Measurements from ENCODE around the gene SYNE1.

SYNE1 gene

DNA sequence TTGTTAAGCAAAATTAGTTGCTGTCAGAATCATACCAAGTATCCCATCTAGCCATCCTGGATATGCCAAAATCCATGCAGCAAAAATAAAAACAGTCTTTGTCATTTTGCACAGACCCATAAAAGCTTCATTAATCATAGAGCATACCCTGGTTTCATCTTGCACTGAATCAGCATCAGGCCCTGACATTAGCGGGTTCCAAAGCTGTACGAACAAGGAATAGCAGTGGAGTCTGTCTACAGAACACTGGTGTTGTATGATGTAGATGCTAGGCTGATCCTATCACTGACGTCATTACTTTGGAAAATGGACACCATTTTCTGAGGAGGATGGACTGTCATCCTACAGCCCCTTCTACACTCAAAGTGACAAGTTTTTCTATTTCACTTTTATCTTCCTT lies 514.1 kb downstream of the SYNE1 start:
- no peak for DNase-seq

DNA sequence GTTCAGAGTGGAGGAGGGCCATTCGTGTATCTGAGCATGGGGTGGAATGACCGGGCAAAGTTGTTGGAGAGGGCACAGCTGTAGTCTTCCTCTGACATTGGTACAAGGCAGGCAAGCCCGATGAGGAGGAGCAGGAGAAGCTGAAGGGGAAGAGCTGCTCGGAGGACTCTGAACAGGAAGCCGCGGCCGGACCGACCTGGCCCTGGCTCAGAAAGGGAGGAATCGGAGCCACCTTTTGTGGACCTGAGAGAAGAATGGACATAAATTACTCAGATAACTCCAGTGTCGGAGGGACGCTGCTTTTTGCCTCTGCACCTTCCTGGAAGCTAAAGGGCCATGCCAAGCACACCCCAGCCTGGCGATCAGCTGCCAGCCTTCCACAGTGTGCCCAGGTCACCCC lies 514.7 kb downstream of the SYNE1 start:
- DNase-seq = no peak

DNA sequence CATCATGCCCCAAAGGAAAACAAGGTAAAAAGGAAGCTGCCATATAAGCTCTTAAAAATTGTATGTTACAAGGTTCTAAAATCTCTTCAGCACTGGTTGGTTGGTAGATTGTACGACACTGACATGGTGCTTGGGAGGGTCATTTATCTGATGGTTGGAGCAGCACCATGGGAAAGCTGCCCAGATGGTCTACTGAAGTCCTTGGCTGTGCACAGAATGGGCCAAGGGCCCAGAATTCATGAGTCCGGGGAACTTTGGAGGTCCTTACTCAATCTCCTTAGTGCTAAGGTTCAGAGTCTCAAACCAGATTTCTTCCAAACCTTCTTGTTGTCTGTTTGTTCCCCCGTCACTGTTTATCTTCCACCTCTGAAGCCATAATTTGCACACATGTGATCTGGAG lies 515.3 kb downstream of the SYNE1 start:
- DNase-seq = no peak

DNA sequence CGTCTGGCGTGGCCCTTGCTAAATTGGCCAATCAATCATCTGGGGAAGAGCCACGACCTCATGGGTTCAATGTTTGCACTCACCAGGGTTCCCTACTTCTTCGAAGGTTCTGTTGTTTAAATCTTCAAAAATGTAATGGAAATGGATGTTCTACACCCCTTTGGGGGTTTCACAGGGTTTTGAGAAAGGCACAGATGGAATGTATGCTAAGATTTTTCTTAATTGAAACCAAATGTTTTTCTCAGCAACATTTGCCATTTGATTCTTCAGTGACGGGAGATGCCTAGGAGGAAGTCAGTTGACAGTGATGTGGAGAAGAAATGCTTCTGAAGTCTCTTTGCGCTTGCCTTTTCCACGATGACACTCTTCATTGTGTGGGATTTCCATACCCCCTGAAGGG lies 517.3 kb downstream of the SYNE1 start:
- no peak for DNase-seq

DNA sequence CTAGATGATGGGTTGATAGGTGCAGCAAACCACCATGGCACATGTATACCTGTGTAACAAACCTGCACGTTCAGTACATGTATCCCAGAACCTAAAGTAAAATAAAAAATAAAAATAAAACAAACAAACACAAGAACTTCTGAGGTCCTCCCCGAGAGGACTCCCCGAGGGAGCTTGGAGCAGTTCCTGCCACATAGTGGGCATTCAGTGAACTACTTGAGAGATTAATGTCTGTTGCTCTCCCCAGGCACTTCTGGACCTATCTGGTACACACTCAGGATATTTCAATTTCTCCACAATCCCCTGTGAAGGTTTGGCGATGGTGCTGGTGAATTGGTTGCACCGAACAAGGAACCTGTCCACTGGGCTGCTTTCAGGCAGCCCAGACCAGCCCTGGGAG lies 518.5 kb downstream of the SYNE1 start:
- no peak for DNase-seq

DNA sequence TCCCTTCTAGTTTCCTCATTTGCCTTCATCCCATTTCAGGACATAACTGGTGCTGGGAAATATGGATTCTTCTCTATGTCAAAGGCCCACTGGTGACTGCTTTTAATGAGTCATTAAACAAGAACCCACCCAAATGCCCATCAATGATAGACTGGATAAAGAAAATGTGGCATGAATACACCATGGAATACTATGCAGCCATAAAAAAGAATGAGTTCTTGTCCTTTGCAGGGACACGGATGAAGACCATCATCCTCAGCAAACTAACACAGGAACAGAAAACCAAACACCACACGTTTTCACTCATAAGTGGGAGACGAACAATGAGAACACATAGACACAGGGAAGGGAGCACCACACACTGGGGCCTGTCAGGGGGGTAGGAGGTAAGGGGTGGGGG lies 518.9 kb downstream of the SYNE1 start:
- DNase-seq = no peak

DNA sequence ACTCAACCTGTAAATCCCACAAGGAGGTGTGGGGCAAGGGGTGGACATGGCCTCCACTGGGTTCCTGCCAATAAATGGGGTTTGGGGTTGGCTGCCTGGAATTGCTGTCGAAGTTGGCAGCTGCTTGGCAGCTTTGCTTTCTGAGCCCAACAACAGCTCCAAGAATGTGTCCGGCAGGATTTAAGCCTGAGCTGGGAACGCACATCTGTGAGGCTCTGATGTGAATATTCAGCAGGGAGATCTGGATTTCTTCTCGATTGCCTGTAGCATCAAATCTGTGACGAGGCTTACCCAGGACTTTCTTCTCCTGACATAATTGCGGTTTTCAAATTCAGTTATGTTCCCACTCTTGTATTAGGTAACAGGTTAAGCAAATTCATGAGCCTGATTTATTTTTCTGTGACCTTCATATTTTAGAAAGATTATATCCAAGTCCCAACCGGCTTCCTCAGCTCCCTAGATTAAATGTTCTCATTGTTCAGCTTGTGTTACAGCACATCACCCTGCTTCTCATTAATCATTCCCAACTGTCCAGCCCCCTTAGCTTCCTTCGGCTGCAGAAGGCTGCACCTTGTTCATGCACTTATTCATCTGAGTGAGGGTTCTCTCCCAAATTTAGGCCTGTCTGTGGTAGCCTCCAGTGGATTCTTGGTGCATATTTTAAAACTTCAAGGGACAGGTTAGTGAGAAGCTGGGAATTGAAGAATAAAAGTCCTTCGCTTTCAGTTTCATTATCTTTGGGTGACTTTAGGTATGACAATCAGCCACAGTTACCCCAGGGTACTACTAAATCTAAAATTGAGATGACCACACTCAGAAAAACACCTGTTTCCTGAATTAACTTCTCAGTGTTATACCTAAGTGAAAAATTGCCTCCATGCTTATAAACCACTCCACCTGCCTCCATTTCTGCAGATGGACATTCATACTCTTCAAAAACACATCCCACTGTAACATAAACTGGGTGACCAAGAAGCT lies 519.7 kb downstream of the SYNE1 start:
- DNase-seq = no peak

DNA sequence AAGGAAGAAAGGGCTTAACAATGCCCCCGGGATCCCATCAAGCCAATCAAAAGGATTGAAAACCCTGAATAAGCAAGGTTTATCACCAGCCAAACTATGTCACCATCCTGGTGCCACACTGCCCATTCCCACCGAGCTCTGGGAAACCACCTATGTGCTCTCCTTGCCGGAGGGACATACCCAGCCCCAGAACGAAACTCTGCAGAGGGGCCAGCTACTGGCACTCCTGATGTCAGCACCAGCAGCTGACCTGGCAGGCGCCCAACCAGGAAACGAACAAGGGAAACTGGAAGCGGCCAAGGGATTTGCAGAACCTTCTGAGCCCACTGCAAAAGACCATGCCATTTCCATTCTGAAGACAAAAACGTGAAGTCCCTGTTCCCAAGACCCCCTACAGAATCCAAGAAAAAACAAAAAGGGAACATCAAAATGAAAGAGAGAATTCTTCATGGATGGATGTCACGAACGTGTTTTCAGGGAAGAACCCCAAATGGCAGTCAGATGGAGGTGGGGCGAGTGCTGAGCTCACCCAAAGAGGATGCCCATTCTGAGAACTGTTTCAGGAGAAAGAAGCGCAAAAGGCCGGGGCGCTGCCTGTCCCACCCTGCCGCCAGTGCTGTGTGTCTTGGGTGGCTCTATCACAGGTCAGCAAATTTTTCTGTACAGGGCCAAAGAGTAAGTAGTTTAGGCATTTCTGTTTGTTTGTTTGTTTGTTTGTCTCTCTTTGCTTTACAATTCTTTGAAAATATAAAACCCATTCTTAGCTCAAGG lies 524.5 kb downstream of the SYNE1 start:
- no peak for DNase-seq

DNA sequence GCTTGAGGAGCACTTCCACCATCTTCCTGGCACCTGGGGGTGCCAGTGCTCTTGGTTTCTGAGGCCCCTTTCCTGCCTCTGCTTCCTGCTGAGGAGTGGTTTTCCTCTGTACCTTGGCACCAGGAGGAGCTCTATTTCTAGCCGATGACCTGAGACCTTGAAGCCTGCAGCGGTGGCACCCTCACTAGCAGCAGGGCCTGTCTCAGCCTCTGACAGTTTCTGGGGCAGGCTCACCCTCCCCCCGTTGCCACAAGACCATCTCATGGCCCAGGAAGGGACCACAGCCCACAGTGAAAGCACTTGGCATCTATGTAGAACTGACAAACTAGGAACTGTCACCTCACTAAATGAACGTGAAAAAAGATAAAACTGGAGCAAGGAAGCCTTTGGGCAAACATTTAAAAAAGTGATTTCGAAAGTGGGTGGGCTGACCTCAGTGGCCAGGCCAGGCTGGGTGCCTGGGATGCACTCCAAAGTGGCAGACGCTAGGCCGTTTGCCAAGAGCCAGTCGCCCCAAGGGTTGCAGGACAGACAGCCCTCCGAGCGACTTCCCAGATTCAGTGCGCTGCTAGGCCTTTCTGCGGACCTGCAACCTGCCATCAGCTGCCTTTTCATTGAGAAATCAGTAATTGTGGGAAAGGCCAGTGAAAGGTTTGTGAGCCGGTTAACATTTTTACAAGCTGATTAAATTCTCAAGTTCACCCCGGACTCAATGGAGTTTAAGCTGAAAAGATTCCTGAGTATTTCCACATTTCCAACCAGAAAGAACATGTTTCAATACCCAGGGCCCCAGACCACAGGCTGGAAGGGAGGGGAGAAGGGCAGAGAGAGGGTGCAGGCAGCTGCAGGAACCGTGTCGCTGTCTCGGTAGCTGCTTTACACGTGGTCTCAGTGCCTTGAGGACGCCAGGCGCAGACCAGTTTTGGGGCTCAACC lies 526.0 kb downstream of the SYNE1 start:
- DNase-seq = no peak

DNA sequence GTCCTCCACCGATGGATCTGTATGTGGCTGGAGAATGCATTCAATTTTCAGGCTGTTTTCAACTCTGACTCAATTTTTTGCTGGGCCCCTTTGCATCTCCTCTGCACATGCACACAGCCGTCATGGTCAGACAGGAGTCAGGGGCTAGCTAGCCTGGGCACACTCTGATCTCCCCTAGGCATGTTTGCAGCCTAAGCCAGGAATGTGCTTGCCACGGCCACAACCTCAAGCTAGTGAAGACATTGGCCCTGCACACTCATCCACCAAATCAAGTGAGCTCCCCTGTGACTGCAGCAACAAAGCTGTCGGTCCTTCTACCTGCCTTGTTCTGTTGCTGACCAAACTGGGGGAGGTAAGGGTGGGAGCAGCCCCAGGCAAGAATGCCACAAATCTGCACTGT lies 529.2 kb downstream of the SYNE1 start:
- DNase-seq = no peak

DNA sequence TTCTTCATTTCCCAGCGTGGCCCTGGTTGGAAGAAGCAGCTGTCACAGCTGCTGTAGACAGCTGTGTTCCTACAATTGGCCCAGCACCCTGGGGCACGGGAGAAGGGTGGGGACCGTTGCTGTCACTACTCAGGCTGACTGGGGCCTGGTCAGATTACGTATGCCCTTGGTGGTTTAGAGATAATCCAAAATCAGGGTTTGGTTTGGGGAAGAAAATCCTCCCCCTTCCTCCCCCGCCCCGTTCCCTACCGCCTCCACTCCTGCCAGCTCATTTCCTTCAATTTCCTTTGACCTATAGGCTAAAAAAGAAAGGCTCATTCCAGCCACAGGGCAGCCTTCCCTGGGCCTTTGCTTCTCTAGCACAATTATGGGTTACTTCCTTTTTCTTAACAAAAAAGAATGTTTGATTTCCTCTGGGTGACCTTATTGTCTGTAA lies 537.0 kb downstream of the SYNE1 start:
- no peak for DNase-seq

DNA sequence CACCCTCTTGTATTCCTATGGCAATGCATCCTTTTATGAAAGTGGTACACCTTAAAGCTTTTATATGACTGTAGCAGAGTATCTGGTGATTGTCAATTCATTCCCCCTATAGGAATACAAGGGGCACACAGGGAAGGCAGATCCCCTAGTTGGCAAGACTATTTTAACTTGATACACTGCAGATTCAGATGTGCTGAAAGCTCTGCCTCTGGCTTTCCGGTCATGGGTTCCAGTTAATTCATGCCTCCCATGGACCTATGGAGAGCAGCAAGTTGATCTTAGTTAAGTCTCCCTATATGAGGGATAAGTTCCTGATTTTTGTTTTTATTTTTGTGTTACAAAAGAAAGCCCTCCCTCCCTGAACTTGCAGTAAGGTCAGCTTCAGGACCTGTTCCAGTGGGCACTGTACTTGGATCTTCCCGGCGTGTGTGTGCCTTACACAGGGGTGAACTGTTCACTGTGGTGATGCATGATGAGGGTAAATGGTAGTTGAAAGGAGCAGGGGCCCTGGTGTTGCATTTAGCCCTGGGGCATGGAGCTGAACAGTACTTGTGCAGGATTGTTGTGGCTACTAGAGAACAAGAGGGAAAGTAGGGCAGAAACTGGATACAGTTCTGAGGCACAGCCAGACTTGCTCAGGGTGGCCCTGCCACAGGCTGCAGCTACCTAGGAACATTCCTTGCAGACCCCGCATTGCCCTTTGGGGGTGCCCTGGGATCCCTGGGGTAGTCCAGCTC lies 537.5 kb downstream of the SYNE1 start:
- no peak for DNase-seq

DNA sequence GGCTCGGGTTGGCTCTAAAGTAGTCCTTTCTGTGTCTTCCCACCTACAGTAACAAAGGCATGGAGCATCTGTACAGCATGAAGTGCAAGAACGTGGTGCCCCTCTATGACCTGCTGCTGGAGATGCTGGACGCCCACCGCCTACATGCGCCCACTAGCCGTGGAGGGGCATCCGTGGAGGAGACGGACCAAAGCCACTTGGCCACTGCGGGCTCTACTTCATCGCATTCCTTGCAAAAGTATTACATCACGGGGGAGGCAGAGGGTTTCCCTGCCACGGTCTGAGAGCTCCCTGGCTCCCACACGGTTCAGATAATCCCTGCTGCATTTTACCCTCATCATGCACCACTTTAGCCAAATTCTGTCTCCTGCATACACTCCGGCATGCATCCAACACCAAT lies 538.5 kb downstream of the SYNE1 start:
- no peak for DNase-seq

DNA sequence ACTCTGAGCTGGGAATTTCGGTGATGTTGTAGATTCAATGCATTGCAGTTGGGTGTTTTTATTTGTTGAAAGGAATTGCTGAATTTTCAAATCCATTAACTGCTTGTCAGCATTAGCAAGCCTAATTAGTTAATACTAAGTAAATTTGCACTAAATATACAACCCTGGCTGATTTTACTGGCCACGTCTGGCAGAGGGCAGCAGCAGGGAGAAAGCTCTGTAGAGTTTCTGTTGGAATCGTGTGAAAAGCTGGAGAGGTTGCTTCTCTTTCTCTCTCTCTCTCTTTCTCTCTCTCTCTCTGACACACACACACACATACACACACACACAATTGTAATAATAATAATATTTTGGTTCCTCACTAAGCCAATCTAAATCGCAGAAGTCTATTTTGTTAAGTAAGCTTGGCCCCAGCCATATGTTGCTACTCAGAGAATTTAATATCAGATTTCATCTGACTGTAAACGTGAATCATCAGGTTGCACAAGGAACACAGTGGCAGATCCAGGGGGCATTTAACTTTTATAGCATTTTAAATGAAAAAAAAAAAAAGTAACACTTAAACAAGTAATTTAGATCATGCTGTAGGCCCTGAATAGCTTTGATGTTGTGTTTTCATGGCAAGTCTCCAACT lies 540.2 kb downstream of the SYNE1 start:
- no peak for DNase-seq

DNA sequence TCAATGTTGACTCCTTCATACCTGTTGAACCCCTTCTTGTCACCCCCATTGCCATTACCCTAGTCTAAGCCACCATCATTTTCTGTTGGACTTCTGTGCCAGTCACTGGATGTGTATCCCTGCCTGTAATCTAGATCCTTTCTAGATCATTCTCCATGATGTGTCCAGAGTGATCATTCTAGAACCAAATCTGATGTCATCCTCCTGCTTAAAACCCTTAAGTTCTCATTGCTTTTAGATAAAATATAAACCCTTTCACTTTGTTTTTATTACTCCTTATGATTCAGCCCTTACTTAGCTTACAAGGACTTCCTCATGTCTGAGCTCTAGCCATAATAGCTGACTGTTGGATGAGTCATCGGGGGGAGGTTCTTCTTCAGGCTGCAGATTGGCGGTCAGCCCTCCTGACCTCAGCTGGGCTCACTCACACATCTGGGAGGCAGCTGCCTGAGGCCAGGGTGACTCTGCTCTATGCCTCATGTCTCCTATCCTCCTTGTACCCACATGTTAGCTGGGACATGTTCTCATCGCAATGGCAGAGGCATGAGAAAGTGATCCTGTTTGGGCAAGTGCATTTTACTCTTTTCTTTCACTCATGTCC lies 542.1 kb downstream of the SYNE1 start:
- DNase-seq = peak; percentile 5

DNA sequence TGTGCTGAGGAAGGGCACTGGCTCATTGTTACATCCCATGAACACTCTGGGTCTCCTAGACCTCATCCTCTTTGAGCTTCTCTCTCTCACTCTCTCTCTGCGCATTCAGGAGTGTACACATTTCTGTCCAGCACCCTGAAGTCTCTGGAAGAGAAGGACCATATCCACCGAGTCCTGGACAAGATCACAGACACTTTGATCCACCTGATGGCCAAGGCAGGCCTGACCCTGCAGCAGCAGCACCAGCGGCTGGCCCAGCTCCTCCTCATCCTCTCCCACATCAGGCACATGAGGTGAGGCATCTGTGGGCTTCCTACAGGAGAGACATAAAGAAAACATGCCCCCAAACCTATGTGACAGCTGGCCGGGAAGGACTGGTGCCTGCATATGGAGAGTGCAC lies 542.9 kb downstream of the SYNE1 start:
- DNase-seq = no peak

DNA sequence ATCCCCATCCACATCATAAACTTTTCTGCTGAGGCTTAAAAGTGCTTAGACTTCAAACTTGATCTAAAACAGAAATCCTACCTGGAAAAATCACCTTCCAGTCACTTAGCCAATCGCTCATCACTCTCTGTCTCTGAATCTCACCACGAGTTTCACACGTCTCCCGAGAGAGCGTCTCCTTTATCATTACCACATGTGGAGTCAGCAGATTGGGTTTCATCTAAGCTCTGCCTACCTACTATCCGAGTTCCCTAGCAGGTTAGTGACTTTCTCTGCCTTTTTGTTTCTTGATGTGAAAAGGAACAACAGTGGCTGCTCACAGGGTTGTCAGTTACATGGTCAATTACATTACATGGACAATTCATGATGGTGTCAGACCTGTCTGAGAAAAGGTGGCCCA lies 543.5 kb downstream of the SYNE1 start:
- no peak for DNase-seq

DNA sequence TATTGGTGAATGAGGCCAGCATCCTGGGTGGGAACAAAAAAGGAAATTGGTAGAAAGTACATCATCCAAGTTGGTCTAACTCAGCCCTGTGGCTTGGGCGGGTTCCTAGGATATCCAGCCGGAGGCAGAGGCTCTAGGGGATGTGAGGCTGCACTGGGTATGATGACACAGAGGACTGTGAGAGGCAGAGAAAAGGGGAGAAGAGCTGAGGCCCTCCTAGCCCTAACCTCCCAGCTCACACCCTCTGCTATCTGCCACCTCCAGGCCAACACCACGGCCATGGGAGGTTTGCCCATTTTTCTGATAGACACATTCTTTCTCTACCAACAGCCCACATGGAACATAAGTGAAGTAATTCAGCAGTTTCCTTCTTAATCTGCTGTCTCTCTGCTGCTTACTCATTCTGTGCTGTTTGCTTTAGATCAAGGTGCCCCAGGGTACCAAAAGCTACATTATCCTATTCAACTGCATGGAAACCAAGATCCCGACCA lies 545.3 kb downstream of the SYNE1 start:
- DNase-seq = no peak

DNA sequence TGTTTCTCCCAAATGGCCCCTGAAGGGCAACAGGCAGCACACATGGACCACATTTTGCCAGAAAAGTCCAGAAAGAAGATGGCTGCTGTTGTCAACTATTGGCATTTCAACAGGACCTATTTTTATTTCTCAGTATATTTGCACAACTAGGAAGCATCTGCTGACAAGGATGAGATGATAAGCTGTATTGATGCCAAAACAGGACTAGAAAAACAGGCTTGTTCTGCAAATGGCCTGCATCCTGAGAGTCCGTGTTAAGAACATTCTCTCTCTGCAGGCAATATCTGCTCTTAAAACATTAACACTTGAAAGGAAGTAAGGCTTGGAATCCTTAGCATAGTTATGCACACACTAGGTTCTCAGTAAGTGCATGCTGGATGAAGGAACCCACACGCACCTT lies 546.0 kb downstream of the SYNE1 start:
- DNase-seq = no peak

DNA sequence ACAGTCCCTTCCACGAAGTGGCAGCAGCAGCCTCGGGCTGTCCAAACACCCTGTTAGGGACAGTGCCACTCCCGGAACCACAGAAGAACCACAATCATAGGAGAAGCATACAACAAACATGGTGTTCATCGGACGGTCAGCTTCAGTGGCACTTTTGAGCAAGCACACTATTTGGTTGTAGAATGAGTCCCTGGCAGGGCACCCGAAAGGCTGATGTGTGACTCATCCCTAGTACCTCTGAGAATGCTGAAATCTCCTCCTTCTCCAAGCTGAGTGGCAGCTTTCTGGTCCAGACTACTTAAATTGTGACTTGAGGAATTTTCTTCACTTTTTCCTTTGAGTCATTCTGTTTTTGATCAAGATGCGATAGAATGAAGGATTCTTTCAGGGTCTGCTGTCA lies 547.2 kb downstream of the SYNE1 start:
- DNase-seq = no peak

DNA sequence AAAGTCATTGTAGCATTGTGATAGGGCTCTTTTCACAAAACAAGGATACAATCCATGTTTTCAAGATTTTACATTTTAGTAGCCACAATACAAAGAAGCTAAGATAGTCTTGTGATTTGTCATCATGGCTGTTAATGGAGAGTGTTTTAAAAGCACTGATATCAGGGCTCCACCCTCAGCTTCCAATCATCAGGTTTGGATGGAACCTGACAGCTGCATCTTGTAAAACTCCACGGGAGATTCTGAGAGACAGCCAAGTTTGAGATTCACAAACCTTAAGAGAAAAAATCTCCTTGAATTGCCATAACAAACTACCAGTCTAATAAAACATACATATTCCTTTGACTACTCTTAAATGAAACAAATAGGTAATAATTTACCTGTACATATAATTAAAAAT lies 549.5 kb downstream of the SYNE1 start:
- no peak for DNase-seq
